B cell (primary cell): ENCODE results near the gene FAM222A.

ENCODE experiments used
- CTCF ChIP-seq: fragments of 200-600 bp; IDR thresholded peaks from one replicate; pipeline ENCODE4 v1.8.0; 2022; ENCODE audit warnings: antibody characterized with exemption, mild to moderate bottlenecking
- EZH2 ChIP-seq: IDR thresholded peaks from 2 replicates; pipeline ENCODE4 v1.6.1; 2012; ENCODE audit warnings: borderline replicate concordance, low read depth, mild to moderate bottlenecking, moderate library complexity, low read length; ENCODE audit not compliant: insufficient read depth, poor library complexity, severe bottlenecking

- TF ChIP-seq CTCF = peak; percentile 96
- no peak for TF ChIP-seq EZH2
Observed at GRCh38 chr12:109804820-109805761, 91.5 kb downstream of the FAM222A start.
